CD4-positive, alpha-beta T cell treated with Interleukin-6 at 100 ng/mL for 8 hours (primary cell): ENCODE results near the gene ALOX15.
"Not testable (repeated sequence)": the region's sequence is repeated elsewhere in the genome, so short reads cannot be mapped to it uniquely, and the experiment has no call there.

Experiments used
- DNase-seq: peaks from one replicate; pipeline ENCODE4 v3.0.0-alpha.2; 2020; ENCODE audit warnings: mixed read lengths, low spot score

Gene ALOX15

DNA sequence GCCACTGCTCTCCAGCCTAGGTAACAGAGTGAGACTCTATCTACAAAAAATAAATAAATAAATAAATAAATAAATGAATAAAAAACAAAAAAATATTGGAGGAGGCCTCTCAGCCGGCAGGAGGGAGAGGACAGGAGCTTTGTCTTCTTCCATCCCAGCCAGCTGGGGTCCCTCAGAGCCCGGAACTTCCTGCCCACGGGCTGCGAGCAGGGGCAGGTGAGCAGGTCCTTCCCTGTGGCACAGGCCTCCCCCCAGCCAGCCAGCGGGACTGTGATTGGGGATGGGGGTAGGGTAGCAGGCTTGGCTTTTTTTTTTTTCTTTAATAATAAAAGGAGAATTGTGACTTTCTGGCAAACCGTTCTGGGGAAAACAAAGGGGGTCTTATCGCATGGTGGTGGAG lies 47.1 kb downstream of the ALOX15 start:
- no peak for DNase-seq

DNA sequence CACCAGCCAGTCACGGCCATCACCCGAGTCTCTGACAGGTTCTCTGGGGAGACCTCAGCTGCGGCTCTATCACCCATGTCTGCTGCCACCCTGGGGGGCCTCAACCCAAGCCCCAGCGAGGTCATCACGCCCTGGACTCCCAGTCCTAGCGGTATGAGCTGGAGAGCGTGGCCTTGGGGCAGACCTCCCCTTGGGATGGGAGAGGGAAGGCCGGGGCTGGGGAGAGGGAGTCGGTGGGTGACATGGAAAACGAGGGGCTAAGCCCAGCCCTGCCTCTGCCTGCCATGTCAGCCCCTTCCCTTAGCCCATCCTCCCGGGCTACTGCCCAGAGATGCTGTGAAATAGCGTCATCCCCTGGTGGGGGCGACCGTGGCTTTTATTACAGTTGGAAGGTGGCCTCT lies 48.5 kb downstream of the ALOX15 start:
- DNase-seq = no peak

DNA sequence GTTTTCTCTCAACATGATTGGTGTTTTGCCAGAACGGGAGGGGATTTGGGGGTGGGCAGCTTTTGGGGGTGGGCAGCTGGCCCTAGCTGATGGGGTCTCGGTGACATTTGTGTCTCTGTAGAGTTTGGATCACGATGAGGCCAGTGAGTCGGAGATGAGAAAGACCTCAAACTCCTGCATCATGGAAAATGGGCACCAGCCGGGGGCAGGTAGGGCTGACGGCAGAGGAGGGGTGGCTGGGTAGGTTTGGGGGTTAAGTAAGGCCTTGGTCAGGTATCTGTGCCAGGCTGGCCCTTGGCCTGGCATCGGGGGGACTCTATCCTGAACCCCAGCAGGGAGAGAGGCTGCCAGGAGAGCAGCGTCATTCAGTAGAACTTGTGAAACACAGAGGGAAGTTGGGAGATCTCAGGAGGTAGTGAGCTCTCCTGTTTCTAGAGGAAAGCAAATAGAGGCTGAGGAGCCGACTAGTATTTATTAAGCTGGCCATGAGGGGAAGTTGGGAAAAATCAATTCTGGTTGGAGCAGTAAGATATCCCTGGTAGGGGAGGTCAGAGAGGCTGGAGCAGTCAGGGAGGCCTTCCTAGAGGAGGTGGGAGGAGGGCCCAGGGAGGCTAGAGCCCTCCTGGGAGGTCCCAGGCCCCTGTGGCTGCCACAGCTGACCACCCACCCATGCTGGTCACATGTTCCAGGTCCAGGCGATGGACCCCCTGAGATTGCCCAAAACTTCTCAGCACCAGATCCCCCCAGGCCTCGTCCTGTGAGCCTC lies 49.1 kb downstream of the ALOX15 start:
- DNase-seq = no peak

DNA sequence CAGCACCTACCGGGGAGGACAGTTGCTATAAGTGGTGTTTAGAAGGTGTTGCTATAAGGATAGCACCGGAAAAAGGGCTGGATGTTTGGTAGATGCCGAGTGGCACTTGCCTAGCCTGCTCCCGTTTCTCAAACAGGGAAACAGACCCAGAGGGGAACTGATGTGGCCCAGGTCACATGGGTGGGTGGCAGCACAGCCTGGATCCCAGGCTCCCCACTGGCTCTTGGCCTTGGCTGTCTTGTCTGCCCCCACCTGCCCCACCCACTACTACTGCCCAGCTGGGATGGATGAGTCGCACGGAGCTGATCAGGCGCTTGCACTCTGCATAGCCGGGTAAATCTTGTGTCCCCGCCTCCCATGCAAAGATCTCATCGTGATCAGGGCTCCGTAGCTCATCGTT lies 49.9 kb downstream of the ALOX15 start:
- no peak for DNase-seq

DNA sequence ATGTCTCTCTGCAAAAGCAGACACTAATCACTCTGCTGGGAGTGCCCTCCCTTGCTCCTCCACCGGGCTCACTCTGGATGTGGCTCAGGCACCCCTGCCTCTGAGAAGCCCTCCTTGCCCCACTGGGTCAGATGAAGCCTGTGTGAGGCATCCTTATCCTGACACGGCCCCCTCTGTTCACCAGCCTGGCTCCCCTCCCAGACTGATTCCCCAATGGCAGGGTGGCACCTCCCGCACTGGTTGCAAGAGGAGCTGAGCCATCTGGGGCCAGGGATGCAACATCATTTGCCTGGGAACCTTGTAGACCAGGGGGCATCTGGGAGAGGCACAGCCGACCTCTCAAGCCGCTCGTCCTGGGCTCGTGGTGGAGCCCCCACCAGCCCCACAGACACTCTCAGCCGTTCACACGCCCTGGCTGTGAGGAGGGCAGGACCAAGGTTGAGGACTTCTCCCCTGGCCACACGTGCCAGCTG lies 50.5 kb downstream of the ALOX15 start:
- no peak for DNase-seq

DNA sequence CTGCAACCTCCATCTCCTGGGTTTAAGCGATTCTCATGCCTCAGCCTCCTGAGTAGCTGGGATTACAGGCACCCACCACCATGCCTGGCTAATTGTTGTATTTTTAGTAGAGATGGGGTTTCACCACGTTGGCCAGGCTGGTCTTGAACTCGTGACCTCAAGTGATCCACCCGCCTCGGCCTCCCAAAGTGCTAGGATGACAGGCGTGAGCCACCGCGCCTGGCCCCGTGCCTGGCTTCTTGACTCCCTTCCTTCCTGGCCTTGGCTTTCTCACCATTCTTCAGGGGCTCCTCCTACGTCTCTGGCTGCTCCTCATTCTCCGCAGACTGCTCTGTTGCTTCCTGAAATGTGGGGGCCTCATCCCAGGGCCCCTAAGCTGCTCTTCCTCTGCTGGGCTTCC lies 51.4 kb downstream of the ALOX15 start:
- DNase-seq = not testable (repeated sequence)

DNA sequence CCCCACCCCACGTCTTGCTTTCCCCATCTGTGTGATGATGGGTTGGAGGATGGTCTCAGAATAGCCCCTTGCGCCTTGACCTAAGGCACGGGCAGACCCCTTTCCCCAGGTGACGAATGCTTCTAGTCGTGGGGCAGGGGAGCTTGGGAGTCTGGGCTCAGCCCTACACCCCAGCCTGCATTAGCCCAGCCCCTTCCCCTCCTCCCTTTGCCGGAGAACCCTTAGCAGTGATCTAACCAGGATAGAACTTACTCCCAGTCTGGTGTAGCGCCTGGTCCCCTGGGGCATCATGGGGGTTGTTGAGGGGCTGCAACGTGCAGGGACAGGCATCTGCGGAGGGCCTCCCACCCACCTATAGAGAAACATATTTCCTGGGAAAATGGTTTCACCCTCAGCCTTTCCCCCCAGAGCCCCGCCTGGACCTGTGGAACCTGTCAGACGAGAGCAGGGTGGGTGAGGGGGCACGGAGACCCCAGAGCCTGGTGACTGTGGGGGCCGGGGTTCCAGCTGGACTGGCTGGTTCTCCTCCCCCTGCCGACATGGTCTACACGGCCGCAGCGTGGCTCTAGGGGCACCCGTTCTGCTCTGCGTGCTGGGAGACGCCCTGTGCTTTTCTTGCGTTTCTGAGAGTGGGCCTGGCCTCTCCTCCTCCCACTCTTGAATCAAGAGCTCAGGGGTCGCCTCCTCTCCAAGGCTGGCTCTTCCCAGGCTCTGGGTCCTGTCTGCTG lies 52.4 kb downstream of the ALOX15 start:
- no peak for DNase-seq

DNA sequence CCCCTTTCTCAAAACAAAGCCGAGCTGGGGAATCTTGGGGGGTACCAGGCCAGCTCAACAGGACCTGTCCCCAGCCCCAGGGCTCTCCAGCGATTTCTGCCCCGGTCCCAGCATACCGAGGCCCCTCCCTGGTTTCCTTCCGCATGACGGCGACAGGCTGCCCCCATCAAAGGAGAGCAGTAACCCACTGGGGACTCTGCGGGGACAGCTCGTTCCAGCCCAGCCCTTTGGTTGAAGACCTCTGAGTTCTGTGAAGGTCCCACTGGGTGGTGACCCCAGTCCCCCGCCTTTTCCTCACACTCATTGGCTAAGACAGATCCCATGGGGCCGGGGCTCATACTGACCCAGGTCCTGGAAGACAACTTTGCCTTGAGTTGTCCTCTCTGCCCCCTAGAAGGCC lies 53.1 kb downstream of the ALOX15 start:
- no peak for DNase-seq

DNA sequence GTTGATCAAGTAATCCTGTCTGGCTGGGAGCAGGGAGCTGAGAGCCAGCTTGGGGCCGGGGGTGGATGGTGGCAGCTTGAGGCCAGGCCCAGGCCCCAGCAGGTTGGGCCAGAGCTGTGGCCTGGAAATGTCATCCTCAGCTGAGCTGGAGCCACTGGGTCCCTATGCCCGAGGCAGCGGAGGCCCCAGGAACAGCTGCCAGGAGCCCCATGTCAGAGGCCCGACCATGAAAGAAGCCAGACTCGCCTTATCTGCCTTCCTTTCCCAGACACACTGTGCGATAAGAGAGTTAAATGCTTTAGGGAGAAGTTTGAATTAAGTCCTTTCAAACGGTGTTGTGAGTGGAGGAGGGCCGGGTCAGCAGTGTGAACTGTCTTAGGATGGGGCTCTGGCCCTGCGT lies 53.7 kb downstream of the ALOX15 start:
- DNase-seq = no peak

DNA sequence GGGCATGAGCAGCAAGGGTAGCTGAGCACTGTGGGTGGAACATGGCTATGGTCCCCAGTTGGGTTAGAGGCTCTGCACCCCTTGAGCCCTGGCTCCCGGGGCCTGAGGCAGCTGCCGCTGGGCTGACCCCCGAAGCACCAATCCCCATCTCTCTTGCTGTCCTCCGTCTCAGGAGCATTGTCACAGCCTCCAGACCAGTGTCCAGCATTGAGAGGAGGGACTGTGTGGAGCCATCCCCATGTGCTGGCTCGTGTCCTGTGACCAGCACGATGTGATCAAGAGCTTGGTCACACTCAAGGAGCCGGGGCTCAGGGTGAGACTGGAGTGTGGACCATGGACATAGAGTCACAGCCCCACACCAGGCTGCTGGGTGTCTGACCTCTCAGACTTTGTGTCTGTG lies 54.3 kb downstream of the ALOX15 start:
- no peak for DNase-seq

DNA sequence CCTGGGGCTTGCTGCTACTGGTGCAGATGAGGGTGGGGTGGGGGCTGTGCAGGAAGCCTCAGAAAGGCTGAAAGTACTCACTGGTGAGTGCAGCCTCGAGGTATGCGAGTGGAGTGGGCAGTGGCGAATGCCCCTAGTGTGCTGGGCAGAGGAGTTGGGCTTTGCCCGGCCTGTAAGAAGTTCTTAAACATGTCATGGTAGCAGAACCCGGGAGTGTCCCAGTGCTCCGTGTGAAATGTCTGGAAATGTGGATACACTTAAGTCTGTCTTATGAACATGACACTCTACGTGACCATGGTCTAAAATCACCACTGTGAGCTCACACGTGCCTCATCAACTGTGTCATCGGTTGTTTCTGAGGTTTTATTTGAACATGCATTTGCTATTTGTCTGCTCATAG lies 55.4 kb downstream of the ALOX15 start:
- no peak for DNase-seq

DNA sequence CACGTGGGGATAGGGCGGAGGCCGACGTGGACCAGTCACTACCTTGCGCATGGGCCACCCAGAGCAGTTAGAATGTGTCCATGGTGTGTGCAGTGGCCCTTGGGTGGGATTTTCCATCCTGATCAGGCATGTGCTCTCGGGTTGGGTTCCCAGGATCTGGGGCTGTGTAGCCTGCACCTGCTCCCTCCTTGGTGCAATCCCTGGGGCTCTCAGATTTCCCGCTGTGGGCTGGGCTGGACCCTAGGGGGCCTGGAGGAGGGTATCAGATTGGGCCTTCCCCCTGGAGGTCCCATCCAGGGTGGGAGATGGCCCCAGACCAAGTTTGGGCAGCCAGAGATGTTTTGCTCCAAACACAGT lies 55.9 kb downstream of the ALOX15 start:
- DNase-seq = no peak

DNA sequence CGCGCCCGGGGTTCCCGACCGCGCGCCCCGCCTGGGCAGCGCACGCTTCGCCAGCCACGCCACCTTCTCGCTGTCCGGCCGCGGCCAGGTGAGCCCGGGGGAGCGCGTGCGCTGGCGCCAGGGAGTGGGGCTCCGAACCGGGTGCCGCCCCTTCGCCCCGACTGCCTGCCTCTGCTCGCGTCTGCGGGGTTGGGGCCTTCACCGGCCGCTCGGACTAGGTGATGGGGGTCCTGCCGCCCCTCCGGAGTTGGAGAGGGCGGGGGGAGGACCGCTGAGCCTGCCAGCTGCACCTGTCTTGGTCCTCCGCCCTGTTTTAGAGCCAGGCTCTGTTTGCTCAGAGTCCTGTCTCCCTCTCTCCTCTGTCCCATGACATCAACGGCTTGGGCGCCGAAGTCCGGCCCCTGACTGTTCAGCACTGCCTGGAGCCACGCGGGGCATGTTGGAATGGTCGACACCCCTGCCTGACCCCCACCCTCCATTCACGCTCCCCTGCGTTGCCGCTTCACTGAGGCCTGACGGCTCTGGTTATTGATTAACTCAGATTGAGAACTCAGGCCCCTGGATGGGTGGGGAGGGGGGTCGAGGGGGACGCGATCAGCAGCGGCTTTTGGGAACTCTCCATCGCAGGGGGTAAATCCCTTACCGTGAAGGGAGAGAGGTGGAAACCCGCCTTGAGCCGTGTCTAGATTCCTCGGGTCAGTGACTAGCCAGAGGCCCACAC lies 56.4 kb downstream of the ALOX15 start:
- no peak for DNase-seq

DNA sequence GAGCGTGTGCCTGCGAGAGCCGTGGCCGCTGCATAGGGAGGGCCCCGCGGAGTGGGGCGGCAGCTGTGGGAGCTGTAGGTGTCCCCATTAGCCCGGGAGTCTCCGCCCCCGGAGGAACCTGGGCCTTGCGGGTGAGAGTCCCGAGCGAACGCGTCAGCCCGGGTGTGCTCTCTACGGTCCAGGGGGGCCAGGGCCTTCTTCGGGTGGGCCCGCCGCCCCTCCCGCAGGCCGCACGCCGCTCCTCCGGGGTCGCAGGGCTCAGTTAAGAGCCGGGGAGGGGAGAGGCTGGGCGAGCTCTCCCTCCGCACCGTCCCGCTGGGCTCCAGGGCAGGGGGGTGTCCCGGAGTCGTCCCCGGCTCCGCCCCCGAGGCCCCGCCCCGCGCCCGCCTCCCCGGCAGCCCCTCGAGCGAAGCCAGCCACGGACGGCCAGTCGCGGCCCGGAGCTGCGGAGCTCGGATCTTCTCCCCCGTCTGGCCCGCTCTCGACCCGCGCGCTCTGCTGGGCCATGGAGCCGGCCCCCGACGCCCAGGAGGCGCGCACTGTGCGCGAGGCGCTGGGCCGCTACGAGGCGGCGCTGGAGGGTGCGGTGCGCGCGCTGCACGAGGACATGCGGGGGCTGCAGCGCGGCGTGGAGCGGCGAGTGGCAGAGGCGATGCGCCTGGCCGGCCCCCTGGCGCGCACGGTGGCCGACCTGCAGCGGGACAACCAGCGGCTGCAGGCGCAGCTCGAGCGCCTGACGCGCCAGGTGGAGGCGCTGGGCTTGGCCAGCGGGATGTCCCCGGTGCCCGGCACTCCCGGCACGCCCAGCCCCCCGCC lies 57.2 kb downstream of the ALOX15 start, which contains the start of gene SMTNL2:
SMTNL2 (plus strand) TSS at position 429 of the 816 bp plus-strand sequence; CDS start at position 506, 77 bp downstream.
- no peak for DNase-seq

DNA sequence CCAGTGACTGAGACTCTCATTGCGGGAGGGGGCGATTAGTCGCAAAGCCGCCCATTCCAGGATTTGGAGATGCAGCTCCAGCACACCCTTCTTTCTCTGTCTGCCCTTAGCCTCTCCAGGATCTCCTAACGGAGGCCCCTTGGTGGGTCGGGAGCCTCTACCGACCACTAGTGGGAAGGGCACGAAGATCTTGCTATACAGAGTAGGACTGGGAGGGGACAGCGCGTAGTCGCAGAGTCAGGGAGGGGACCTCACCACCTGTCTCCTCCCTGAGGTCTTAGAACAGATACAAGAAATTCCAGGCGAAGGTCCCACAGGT lies 57.7 kb downstream of the ALOX15 start:
- no peak for DNase-seq

DNA sequence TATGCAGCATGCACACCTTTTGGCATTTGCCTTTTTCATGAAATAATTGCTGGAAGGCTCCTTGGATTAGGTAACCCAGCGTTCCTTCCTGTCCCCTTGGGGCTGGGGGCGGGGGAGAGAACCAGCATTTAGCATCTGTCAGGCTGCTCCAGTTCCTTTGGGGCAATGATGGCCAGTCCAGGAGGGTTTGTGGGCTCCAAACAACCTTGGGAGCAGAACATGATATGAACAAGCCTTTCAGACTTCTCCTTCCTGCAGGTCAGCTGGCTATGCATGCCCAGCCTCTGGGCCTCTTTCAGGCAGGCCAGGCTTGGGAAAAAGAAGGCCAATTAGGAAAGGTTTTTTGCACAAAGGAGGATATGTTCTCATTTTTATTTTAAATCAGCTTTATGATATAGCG lies 58.3 kb downstream of the ALOX15 start:
- no peak for DNase-seq

DNA sequence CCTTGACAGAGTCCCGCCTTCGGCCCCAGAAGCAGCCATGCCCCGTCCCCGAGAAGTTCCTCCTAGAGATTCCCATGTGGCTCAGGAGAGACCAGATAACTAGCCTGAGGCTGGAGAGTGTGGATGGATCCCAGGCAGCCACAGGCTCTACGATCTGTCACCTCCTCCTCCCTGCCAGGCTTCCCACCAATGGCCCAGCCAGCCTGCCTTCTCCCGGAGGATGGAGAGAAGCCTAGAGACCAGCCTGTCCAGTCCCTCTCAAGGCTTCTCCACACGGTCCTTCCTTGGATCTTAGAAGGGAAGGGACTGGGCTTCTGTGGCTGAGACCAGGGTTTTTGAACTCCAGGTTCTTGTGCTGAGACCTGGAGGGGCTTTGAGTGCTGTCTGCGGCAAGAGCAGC lies 58.8 kb downstream of the ALOX15 start:
- DNase-seq = no peak

DNA sequence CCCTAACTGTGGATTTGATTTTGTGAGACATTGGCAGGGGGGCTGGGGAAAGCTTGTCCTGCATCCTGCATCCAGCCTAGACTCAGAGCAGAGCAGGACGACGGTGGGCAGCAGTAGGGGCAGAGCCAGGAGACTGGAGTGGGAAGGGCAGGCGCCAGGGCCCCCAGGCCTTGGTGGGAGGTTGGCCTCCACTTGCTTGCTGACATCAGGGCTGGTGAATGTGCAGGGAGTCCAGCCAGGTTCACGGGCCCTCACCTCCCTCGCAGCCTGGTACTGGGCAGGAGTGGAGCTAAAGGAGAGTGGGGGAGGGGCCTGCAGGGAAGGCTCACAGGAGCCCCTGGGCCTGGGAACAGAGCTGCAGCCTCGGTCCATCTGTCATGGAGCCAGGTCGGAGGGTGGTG lies 59.4 kb downstream of the ALOX15 start:
- DNase-seq = no peak
